Ovary (tissue), 3 donors: ENCODE measurements around the gene TBCD.

Experiments
- CTCF ChIP-seq, 3 donors: fragments of 450-650 bp in 2 of 3; fragments of 200-600 bp in 1 of 3; IDR thresholded peaks; one replicate each; pipeline versions ENCODE4 v1.5.1 to v1.8.0; 2016 to 2022; ENCODE audit warnings: antibody characterized with exemption in 3 of 3, mild to moderate bottlenecking in 1 of 3
- EP300 ChIP-seq: sonication (generic); formaldehyde crosslinking; IDR thresholded peaks from one replicate; pipeline ENCODE4 v1.6.1; 2017; ENCODE audit warnings: antibody characterized with exemption
- donor health status: DM: no; HTN: no; CAD: no.

- no peak for TF ChIP-seq EP300
- TF ChIP-seq CTCF (IDR thresholded peaks at IDR 0.05): no peak
These were observed 129.5 kb downstream of the TBCD start for GRCh38 chr17:82881324-82881823.
